ENCODE results near the gene SAMD4B.

Gene SAMD4B

DNA sequence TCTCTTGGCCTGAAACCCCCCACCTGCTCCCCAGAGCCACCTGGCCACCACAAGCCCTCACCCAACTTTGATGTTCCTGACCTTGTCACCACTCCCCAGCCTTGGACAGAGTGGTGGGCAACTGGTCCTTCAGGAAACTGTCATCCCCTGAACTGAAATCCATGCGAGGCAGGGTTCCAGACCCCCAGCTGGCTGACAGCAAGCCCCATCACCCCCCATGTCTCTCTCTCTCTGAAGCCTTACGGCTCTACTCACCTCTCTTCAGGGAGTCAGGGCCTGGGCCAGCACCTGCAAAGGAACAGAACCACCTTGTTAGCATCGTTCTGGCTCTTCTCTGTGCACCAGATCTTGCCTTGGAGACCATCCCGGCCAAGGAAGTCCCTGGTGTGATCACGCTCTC is 24.1 kb upstream of the SAMD4B start:
- H3K4me2 ChIP-seq (ENCODE audit: insufficient read depth, low read length, poor library complexity, severe bottlenecking): no peak overlapping the region
- no peak for DNase-seq (ENCODE audit: low spot score)
- H3K14ac ChIP-seq (ENCODE audit: low read length): no peak overlapping the region
- no peak overlapping the region for H2BK5ac ChIP-seq (ENCODE audit: low read length)
- no CpG with 5 or more reads among the region's 5 CpGs for WGBS, 2 donors (ENCODE audit: extremely low coverage in 2 of 2, insufficient read length in 2 of 2, insufficient replicate concordance in 1 of 2)
- no peak overlapping the region for H2AFZ ChIP-seq (ENCODE audit: low read length)
- H4K8ac ChIP-seq (ENCODE audit: low read depth, low read length): no peak overlapping the region
- H2AK5ac ChIP-seq (ENCODE audit: low read depth, low read length): no peak overlapping the region
- H3K27me3 ChIP-seq (ENCODE audit: control insufficient read depth in 3 of 3, insufficient read depth in 3 of 3, low read depth in 1 of 3, low read length in 3 of 3): peaks cover 0 to 27% (median 9%) of the 10 kb centered on the region in 3 experiments
- H3K4me1 ChIP-seq (ENCODE audit: control insufficient read depth in 2 of 2, insufficient read depth in 1 of 2, low read depth in 1 of 2, low read length in 2 of 2): peaks cover 5 to 8% of the 10 kb centered on the region in 2 donors
- no peak overlapping the region for H3K9ac ChIP-seq (ENCODE audit: low read depth, low read length, poor library complexity)
- H2BK15ac ChIP-seq (ENCODE audit: low read length): no peak overlapping the region
- peak overlapping the region in 1 of 2 donors; percentile 16 for H3K4me3 ChIP-seq (ENCODE audit: low read length in 2 of 2)
- no peak overlapping the region for H3K27ac ChIP-seq (replicated peaks; ENCODE audit: low read length)
- no peaks in the 10 kb centered on the region for H3K79me1 ChIP-seq (ENCODE audit: low read depth, low read length)
- no peak overlapping the region for H4K91ac ChIP-seq (ENCODE audit: low read depth, low read length, poor library complexity)
- H2BK120ac ChIP-seq (ENCODE audit: low read depth, low read length): no peak overlapping the region
- H3K23ac ChIP-seq (ENCODE audit: low read depth, low read length, poor library complexity): no peak overlapping the region
- H3K36me3 ChIP-seq (replicated peaks in 1 of 2; ENCODE audit: control insufficient read depth in 2 of 2, insufficient read depth in 2 of 2, low read length in 2 of 2): peaks cover 0 to 5% of the 10 kb centered on the region in 2 donors
- no peaks in the 10 kb centered on the region for H3K9me3 ChIP-seq (replicated peaks in 1 of 2; ENCODE audit: control insufficient read depth in 2 of 2, insufficient read depth in 1 of 2, low read depth in 1 of 2, low read length in 2 of 2)
- H2BK12ac ChIP-seq (ENCODE audit: low read length): no peak overlapping the region
- H3K4ac ChIP-seq (ENCODE audit: low read length): no peak overlapping the region
- no peak overlapping the region for H3K18ac ChIP-seq (ENCODE audit: low read length)

DNA sequence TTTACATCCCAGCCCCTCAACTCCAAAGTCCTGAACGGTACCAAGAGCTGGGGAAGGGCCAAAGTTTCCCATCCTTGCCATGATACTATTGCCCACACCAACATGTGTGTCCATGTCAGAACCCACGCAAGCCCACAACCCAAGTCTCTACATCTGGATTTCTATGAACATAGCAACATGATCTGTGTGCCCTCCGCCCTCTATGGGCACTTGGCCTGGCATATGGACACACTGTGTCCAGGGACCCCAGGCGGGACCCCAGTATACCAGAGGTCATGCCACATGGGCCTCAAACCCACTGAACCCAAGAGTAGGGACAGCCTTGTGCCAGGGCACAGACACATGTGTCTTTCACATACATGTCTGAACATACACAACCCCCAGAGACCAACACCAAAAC is 23.5 kb upstream of the SAMD4B start:
- no peak overlapping the region for H4K8ac ChIP-seq (ENCODE audit: low read depth, low read length)
- H3K36me3 ChIP-seq (replicated peaks in 1 of 2; ENCODE audit: control insufficient read depth in 2 of 2, insufficient read depth in 2 of 2, low read length in 2 of 2): peaks cover 0 to 1% of the 10 kb centered on the region in 2 donors
- H2BK15ac ChIP-seq (ENCODE audit: low read length): no peak overlapping the region
- no peak overlapping the region for H3K23ac ChIP-seq (ENCODE audit: low read depth, low read length, poor library complexity)
- H3K4ac ChIP-seq (ENCODE audit: low read length): no peak overlapping the region
- DNase-seq (ENCODE audit: low spot score): no peak
- H3K4me2 ChIP-seq (ENCODE audit: insufficient read depth, low read length, poor library complexity, severe bottlenecking): no peak overlapping the region
- H2AK5ac ChIP-seq (ENCODE audit: low read depth, low read length): no peak overlapping the region
- WGBS, 2 donors (ENCODE audit: extremely low coverage in 2 of 2, insufficient read length in 2 of 2, insufficient replicate concordance in 1 of 2): no CpG with 5 or more reads among the region's 4 CpGs
- H3K18ac ChIP-seq (ENCODE audit: low read length): no peak overlapping the region
- no peaks in the 10 kb centered on the region for H3K79me1 ChIP-seq (ENCODE audit: low read depth, low read length)
- H3K9ac ChIP-seq (ENCODE audit: low read depth, low read length, poor library complexity): no peak overlapping the region
- no peak overlapping the region for H2BK12ac ChIP-seq (ENCODE audit: low read length)
- H2AFZ ChIP-seq (ENCODE audit: low read length): no peak overlapping the region
- H2BK5ac ChIP-seq (ENCODE audit: low read length): no peak overlapping the region
- no peak overlapping the region for H4K91ac ChIP-seq (ENCODE audit: low read depth, low read length, poor library complexity)
- no peak overlapping the region for H3K27ac ChIP-seq (replicated peaks; ENCODE audit: low read length)
- no peak overlapping the region for H3K4me3 ChIP-seq (ENCODE audit: low read length in 2 of 2)
- H3K9me3 ChIP-seq (replicated peaks in 1 of 2; ENCODE audit: control insufficient read depth in 2 of 2, insufficient read depth in 1 of 2, low read depth in 1 of 2, low read length in 2 of 2): no peaks in the 10 kb centered on the region
- H3K4me1 ChIP-seq (ENCODE audit: control insufficient read depth in 2 of 2, insufficient read depth in 1 of 2, low read depth in 1 of 2, low read length in 2 of 2): peaks cover 5 to 8% of the 10 kb centered on the region in 2 donors
- no peak overlapping the region for H2BK120ac ChIP-seq (ENCODE audit: low read depth, low read length)
- H3K14ac ChIP-seq (ENCODE audit: low read length): no peak overlapping the region
- H3K27me3 ChIP-seq (ENCODE audit: control insufficient read depth in 3 of 3, insufficient read depth in 3 of 3, low read depth in 1 of 3, low read length in 3 of 3): peaks cover 0 to 27% (median 9%) of the 10 kb centered on the region in 3 experiments

- peaks cover 0 to 27% (median 9%) of the 10 kb centered on the region in 3 experiments for H3K27me3 ChIP-seq (ENCODE audit: control insufficient read depth in 3 of 3, insufficient read depth in 3 of 3, low read depth in 1 of 3, low read length in 3 of 3)
- H2AFZ ChIP-seq (ENCODE audit: low read length): peak overlapping the region; percentile 98
- no peak overlapping the region for H2BK12ac ChIP-seq (ENCODE audit: low read length)
- H2AK5ac ChIP-seq (ENCODE audit: low read depth, low read length): peak overlapping the region; percentile 63
- WGBS, 2 donors (ENCODE audit: extremely low coverage in 2 of 2, insufficient read length in 2 of 2, insufficient replicate concordance in 1 of 2): no CpG with 5 or more reads among the region's 5 CpGs
- H3K36me3 ChIP-seq (replicated peaks in 1 of 2; ENCODE audit: control insufficient read depth in 2 of 2, insufficient read depth in 2 of 2, low read length in 2 of 2): no peaks in the 10 kb centered on the region
- peak overlapping the region; percentile 44 for H3K14ac ChIP-seq (ENCODE audit: low read length)
- H3K4ac ChIP-seq (ENCODE audit: low read length): no peak overlapping the region
- H2BK120ac ChIP-seq (ENCODE audit: low read depth, low read length): peak overlapping the region; percentile 12
- no peaks in the 10 kb centered on the region for H3K79me1 ChIP-seq (ENCODE audit: low read depth, low read length)
- no peak for DNase-seq (ENCODE audit: low spot score)
- H3K18ac ChIP-seq (ENCODE audit: low read length): peak overlapping the region; percentile 77
- peaks cover 5 to 8% of the 10 kb centered on the region in 2 donors for H3K4me1 ChIP-seq (ENCODE audit: control insufficient read depth in 2 of 2, insufficient read depth in 1 of 2, low read depth in 1 of 2, low read length in 2 of 2)
- H4K91ac ChIP-seq (ENCODE audit: low read depth, low read length, poor library complexity): no peak overlapping the region
- H3K9me3 ChIP-seq (replicated peaks in 1 of 2; ENCODE audit: control insufficient read depth in 2 of 2, insufficient read depth in 1 of 2, low read depth in 1 of 2, low read length in 2 of 2): no peaks in the 10 kb centered on the region
- peak overlapping the region; percentile 53 to 75 for H3K4me3 ChIP-seq (ENCODE audit: low read length in 2 of 2)
- H3K23ac ChIP-seq (ENCODE audit: low read depth, low read length, poor library complexity): no peak overlapping the region
- H3K4me2 ChIP-seq (ENCODE audit: insufficient read depth, low read length, poor library complexity, severe bottlenecking): peak overlapping the region; percentile 99
- peak overlapping the region; percentile 38 for H2BK15ac ChIP-seq (ENCODE audit: low read length)
- H2BK5ac ChIP-seq (ENCODE audit: low read length): no peak overlapping the region
- no peak overlapping the region for H3K27ac ChIP-seq (replicated peaks; ENCODE audit: low read length)
- peak overlapping the region; percentile 64 for H3K9ac ChIP-seq (ENCODE audit: low read depth, low read length, poor library complexity)
- H4K8ac ChIP-seq (ENCODE audit: low read depth, low read length): no peak overlapping the region
Measured at GRCh38 chr19:39319098-39319891, 22.9 kb upstream of the SAMD4B start.

DNA sequence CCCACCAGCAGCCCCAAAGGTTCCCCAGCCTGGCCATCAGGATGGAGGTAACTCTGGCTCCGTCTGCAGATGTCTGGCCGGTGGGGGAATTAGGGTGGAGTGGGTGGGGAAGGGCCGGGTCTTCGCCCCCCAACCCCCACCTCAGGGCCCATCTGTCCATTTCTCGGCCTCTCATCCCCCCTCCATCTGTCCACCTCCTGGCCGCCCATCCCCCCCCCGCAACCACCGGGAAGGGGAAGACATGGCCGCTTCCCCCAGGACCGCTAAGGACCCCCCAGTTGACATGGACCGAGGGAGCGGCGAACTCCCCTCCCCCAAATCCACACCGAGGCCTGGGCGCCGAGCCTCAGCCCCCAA is 22.4 kb upstream of the SAMD4B start:
- Histone ChIP-seq H3K14ac (ENCODE audit: low read length) (peak overlapping the region; percentile 92), H2BK15ac (ENCODE audit: low read length) (peak overlapping the region; percentile 38), H3K9me3 (replicated peaks in 1 of 2; ENCODE audit: control insufficient read depth in 2 of 2, insufficient read depth in 1 of 2, low read depth in 1 of 2, low read length in 2 of 2) (no peaks in the 10 kb centered on the region), H3K4ac (ENCODE audit: low read length) (no peak overlapping the region), H4K91ac (ENCODE audit: low read depth, low read length, poor library complexity) (no peak overlapping the region), H3K23ac (ENCODE audit: low read depth, low read length, poor library complexity) (peak overlapping the region; percentile 69), H3K4me2 (ENCODE audit: insufficient read depth, low read length, poor library complexity, severe bottlenecking) (peak overlapping the region; percentile 99), H3K36me3 (replicated peaks in 1 of 2; ENCODE audit: control insufficient read depth in 2 of 2, insufficient read depth in 2 of 2, low read length in 2 of 2) (no peaks in the 10 kb centered on the region), H3K27ac (replicated peaks; ENCODE audit: low read length) (no peak overlapping the region), H3K4me3 (ENCODE audit: low read length in 2 of 2) (peak overlapping the region; percentile 75 to 96), H3K18ac (ENCODE audit: low read length) (peak overlapping the region; percentile 96), H2BK5ac (ENCODE audit: low read length) (peak overlapping the region; percentile 93), H3K79me1 (ENCODE audit: low read depth, low read length) (no peaks in the 10 kb centered on the region), H2BK120ac (ENCODE audit: low read depth, low read length) (peak overlapping the region; percentile 12), H3K27me3 (ENCODE audit: control insufficient read depth in 3 of 3, insufficient read depth in 3 of 3, low read depth in 1 of 3, low read length in 3 of 3) (peaks cover 0 to 27% (median 9%) of the 10 kb centered on the region in 3 experiments), H2AFZ (ENCODE audit: low read length) (peak overlapping the region; percentile 98), H3K4me1 (ENCODE audit: control insufficient read depth in 2 of 2, insufficient read depth in 1 of 2, low read depth in 1 of 2, low read length in 2 of 2) (peaks cover 5 to 8% of the 10 kb centered on the region in 2 donors), H2BK12ac (ENCODE audit: low read length) (peak overlapping the region; percentile 79), H3K9ac (ENCODE audit: low read depth, low read length, poor library complexity) (peak overlapping the region; percentile 96), H4K8ac (ENCODE audit: low read depth, low read length) (no peak overlapping the region), H2AK5ac (ENCODE audit: low read depth, low read length) (peak overlapping the region; percentile 89)
- DNase-seq (ENCODE audit: low spot score): no peak
- no CpG with 5 or more reads among the region's 16 CpGs for WGBS, 2 donors (ENCODE audit: extremely low coverage in 2 of 2, insufficient read length in 2 of 2, insufficient replicate concordance in 1 of 2)

All from neuronal stem cell (in vitro differentiated cells).